T-cell (primary cell): Measurements from ENCODE around the gene GUCA1A. TPM values are rescaled to one million over a fixed set of nuclear protein-coding genes. Genes with fewer than 3 reads are reported as not detected.
A peak's percentile ranks its signal among the peaks of the same experiment; 100 is the strongest.

Experiments
- ATAC-seq, 4 experiments: fragments of 200-7000 bp in 3 of 4; fragments of 150-1000 bp in 1 of 4; cut with Tn5 transposase; replicated peaks in 1 of 4; 1 replicate in 3 of 4; 2 replicates in 1 of 4; pipeline ENCODE4 v1.10.0; 2021; ENCODE audit warnings: moderate library complexity in 3 of 4, mild to moderate bottlenecking in 2 of 4, moderate number of reproducible peaks in 1 of 4
- CTCF ChIA-PET, 2 donors: fragments of 300-600 bp; sonication (Branson Sonifier 250); formaldehyde crosslinking; loops; one replicate each; lab custom pipeline; 2022; ENCODE audit warnings: antibody characterized with exemption in 2 of 2; lab: Charles Lee
- POLR2A ChIA-PET, 2 donors: fragments of 300-600 bp; sonication (Branson Sonifier 250); formaldehyde crosslinking; loops; one replicate each; lab custom pipeline; 2022; ENCODE audit warnings: antibody characterized with exemption in 2 of 2; lab: Charles Lee
- DNase-seq, 35 experiments: peaks; one replicate each; pipeline versions ENCODE4 v3.0.0 to v3.0.0-alpha.2; 2013 to 2023
- H3K27ac ChIP-seq: one replicate; pipeline ENCODE4 v1.5.1; 2013; ENCODE audit warnings: low read length
- H3K27me3 ChIP-seq, 2 experiments: replicated peaks in 1 of 2; 1 replicate in 1 of 2; 2 replicates in 1 of 2; pipeline versions ENCODE4 v1.6.1 to v1.7.0; 2013; ENCODE audit warnings: low read length in 1 of 2, mixed read lengths in 1 of 2; ENCODE audit not compliant: control insufficient read depth in 2 of 2, insufficient read depth in 2 of 2; ENCODE audit errors: extremely low read depth in 1 of 2
- H3K36me3 ChIP-seq, 2 donors: 1 replicate in 1 of 2; 2 replicates in 1 of 2; pipeline versions ENCODE4 v1.6.1 to v1.7.0; 2013; ENCODE audit warnings: low read length in 1 of 2; ENCODE audit not compliant: control insufficient read depth in 2 of 2, insufficient read depth in 1 of 2; ENCODE audit errors: extremely low read depth in 1 of 2
- H3K4me1 ChIP-seq, 2 experiments: 1 replicate in 1 of 2; 2 replicates in 1 of 2; pipeline versions ENCODE4 v1.6.1 to v1.7.0; 2013; ENCODE audit warnings: low read length in 2 of 2, mixed read lengths in 1 of 2; ENCODE audit not compliant: insufficient read depth in 2 of 2, control insufficient read depth in 1 of 2; ENCODE audit errors: extremely low read depth in 1 of 2
- H3K4me3 ChIP-seq, 2 donors: 1 replicate in 1 of 2; 2 replicates in 1 of 2; pipeline versions ENCODE4 v1.5.1 to v1.7.0; 2013; ENCODE audit warnings: mild to moderate bottlenecking in 2 of 2, low read length in 1 of 2, moderate library complexity in 1 of 2; ENCODE audit not compliant: control insufficient read depth in 1 of 2; ENCODE audit errors: extremely low read depth in 1 of 2
- H3K9me3 ChIP-seq: 2 replicates; pipeline ENCODE4 v1.7.0; 2013
- H3K27ac Mint-ChIP-seq, 2 donors: one replicate each; pipeline ENCODE4 v1.8.0; 2020 to 2021; ENCODE audit warnings: mild to moderate bottlenecking in 2 of 2, mixed read lengths in 2 of 2
- H3K27me3 Mint-ChIP-seq, 2 donors: one replicate each; pipeline ENCODE4 v1.8.0; 2021 to 2022; ENCODE audit warnings: mixed read lengths in 2 of 2
- H3K36me3 Mint-ChIP-seq: one replicate; pipeline ENCODE4 v1.8.0; 2021; ENCODE audit warnings: mixed read lengths
- H3K4me1 Mint-ChIP-seq, 3 donors: one replicate each; pipeline ENCODE4 v1.8.0; 2020 to 2022; ENCODE audit warnings: mixed read lengths in 3 of 3, mild to moderate bottlenecking in 1 of 3
- H3K4me3 Mint-ChIP-seq, 3 donors: one replicate each; pipeline ENCODE4 v1.8.0; 2020 to 2022; ENCODE audit warnings: mild to moderate bottlenecking in 3 of 3, mixed read lengths in 3 of 3, moderate library complexity in 3 of 3
- H3K9me3 Mint-ChIP-seq, 3 donors: one replicate each; pipeline ENCODE4 v1.8.0; 2020 to 2022; ENCODE audit warnings: mixed read lengths in 3 of 3
- WGBS: methylation state at CpG from one replicate; pipeline ENCODE4 v1.1.5; 2013; ENCODE audit warnings: missing lambda C conversion rate; ENCODE audit not compliant: insufficient coverage; 5-methylcytosine and 5-hydroxymethylcytosine counted together
- total RNA-seq, 35 experiments: library from RNA in 6 of 35; stranded (reverse) in 6 of 35; fragments of 120-200 nt in 1 of 35; gene quantifications; one replicate each; pipeline versions ENCODE4 v1.2.1 to v1.2.4 and lab custom pipeline; 2013 to 2026

The GUCA1A gene
- total RNA-seq, 5 donors from 2014 or later (not counting 1 experiment from before 2014, with no cell fraction given), result not detected

DNA sequence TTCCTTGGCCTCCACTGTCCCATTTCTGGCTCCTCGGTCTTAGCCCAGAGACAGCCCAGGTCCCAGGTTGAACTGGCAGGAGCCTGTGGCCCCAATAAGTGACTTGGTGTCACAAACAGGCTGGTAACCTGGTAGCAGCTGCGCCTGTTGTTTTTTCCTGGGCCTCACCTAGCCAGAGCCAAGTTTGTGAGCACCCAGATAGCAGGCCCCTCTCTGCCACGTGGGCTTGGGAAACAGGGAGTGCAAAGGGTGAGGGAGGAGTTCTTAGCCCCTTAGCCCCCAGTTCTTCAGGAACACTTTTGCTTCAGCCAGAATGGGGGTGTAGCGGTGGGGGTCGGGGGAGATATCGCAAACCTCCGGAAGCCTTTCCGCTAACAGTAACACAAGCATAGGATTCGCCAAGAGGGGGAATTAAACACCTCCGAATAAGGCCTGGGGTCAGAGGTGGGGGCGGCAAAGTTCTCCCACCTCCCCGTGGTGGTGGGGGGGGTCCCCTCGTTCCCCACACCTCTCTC, 31.5 kb upstream of the GUCA1A start:
- CTCF ChIA-PET, result interaction anchor here in 1 of 2 donors (0.6 kb wide), 1 partner anchor 20 kb away, joined by 4 read pairs; no protein-coding TSS in a partner anchor
- no peaks in the 10 kb centered on the region for H3K36me3 Mint-ChIP-seq
- Histone ChIP-seq H3K4me1 (peaks cover 0 to 10% of the 10 kb centered on the region in 2 experiments), H3K9me3 (no peaks in the 10 kb centered on the region), H3K4me3 (no peak overlapping the region), H3K27me3 (peaks cover 3 to 63% of the 10 kb centered on the region in 2 experiments), H3K36me3 (no peaks in the 10 kb centered on the region), H3K27ac (no peak overlapping the region)
- H3K27ac Mint-ChIP-seq, result no peak overlapping the region
- peaks cover 30 to 36% of the 10 kb centered on the region in 2 donors for H3K27me3 Mint-ChIP-seq
- POLR2A ChIA-PET, result interaction anchor here in 1 of 2 donors (0.5 kb wide), 1 partner anchor 41 kb away, joined by 3 read pairs; no protein-coding TSS in a partner anchor
- ATAC-seq (no peak), DNase-seq (no peak)
- 74% methylated on average over 3 of the region's 13 CpGs for WGBS
- peak overlapping the region in 1 of 3 donors; percentile 34 for H3K4me3 Mint-ChIP-seq
- H3K4me1 Mint-ChIP-seq, result peaks cover 4 to 7% (median 5%) of the 10 kb centered on the region in 3 donors
- H3K9me3 Mint-ChIP-seq, result no peaks in the 10 kb centered on the region

DNA sequence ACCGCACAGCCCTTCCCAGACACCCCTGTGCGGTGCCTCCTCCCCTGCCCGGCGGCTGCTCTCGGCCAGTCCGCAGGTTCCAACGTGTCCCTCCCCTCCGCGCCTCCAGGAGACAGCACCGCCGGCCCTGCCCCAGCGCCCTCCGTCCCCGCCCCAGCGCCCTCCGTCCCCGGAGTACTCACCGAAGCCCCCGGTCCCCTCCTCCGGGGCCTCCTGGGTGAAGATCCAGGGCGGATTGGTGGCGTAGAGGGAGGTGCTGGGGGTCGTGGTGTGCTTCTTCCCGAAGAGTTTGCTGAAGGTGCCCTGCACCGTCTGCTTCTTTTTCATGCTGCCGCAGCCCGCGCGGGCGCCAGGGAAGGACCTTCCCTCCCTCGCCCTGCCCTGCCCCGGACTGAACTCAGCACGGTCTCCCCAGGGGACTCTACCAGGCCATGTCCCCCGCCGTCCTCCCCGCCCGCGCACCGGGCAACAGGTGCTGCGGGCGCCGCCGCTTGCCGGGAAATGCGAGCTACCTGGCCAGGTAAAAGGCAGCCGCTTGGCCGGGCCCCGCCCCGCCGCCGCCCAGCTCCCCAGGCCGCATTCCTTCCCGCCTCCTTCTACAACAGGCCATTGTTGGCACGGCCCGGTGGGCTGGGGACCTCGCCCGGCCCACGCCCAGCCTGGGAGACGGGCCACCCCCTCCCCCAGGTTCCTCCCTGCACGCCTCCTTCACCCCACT, 30.9 kb upstream of the GUCA1A start, which contains the start of gene C6orf132:
TSS of gene C6orf132 (minus strand) at position 503 of the 718 bp plus-strand sequence. CDS start at position 327, 176 bp downstream.
- H3K27ac Mint-ChIP-seq, result no peak within 1 kb of the TSS
- CTCF ChIA-PET, result no interaction called here

DNA sequence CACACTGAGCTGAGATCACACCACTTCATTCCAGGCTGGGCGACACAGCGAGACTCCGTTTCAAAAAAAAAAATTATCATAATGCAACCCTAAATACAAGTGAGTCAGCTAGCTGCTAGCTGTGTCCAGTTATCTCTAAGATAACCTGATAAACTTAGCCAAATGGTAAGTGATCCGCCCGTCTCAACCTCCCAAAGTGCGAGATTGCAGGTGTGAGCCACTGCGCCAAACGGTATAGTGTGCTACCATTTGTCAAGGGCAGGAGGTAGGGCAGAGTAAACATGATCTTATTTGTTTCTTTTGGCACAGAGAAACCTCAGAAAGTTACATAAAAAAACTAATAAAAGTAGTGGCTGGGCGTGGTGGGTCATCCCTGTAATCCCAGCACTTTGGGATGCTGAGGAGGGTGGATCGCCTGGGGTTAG, 26.0 kb upstream of the GUCA1A start:
- Mint-ChIP-seq H3K27me3 (peaks cover 19 to 22% of the 10 kb centered on the region in 2 donors), H3K4me1 (peaks cover 3 to 5% (median 4%) of the 10 kb centered on the region in 3 donors), H3K4me3 (no peak overlapping the region), H3K36me3 (no peaks in the 10 kb centered on the region), H3K9me3 (no peaks in the 10 kb centered on the region), H3K27ac (no peak overlapping the region)
- H3K27ac ChIP-seq, result no peak overlapping the region
- no peak for DNase-seq
- no peaks in the 10 kb centered on the region for H3K9me3 ChIP-seq
- H3K27me3 ChIP-seq, result peaks cover 3 to 35% of the 10 kb centered on the region in 2 experiments
- no peak for ATAC-seq
- 100% methylated on average over 4 of the region's 10 CpGs for WGBS
- peaks cover 0 to 7% of the 10 kb centered on the region in 2 experiments for H3K4me1 ChIP-seq
- no peak overlapping the region for H3K4me3 ChIP-seq
- ChIA-PET CTCF (no interaction called here), POLR2A (no interaction called here)
- no peaks in the 10 kb centered on the region for H3K36me3 ChIP-seq

More for the DNA sequence above, 30.9 kb upstream of the GUCA1A start, which contains the start of gene C6orf132:
- POLR2A ChIA-PET, result no interaction called here
- peak within 1 kb of the TSS in 1 of 2 donors; percentile 60 for H3K4me3 ChIP-seq
- DNase-seq (peak in 3 of 35 experiments; percentile 1 to 7 (median 4)), ATAC-seq (peak; percentile 23 to 31 (median 28))
- Mint-ChIP-seq H3K4me1 (peaks cover 3 to 5% (median 4%) of the 10 kb centered on the region in 3 donors), H3K9me3 (no peaks in the 10 kb centered on the region), H3K36me3 (no peaks in the 10 kb centered on the region), H3K27me3 (peaks cover 30 to 36% of the 10 kb centered on the region in 2 donors), H3K4me3 (peak within 1 kb of the TSS; percentile 55 to 64 (median 55))
- H3K4me1 ChIP-seq, result peaks cover 0 to 10% of the 10 kb centered on the region in 2 experiments
- H3K27me3 ChIP-seq, result peaks cover 3 to 60% of the 10 kb centered on the region in 2 experiments
- WGBS, result 4% methylated on average over 41 of the region's 60 CpGs
- H3K9me3 ChIP-seq, result no peaks in the 10 kb centered on the region
- no peaks in the 10 kb centered on the region for H3K36me3 ChIP-seq
- H3K27ac ChIP-seq, result no peak within 1 kb of the TSS

DNA sequence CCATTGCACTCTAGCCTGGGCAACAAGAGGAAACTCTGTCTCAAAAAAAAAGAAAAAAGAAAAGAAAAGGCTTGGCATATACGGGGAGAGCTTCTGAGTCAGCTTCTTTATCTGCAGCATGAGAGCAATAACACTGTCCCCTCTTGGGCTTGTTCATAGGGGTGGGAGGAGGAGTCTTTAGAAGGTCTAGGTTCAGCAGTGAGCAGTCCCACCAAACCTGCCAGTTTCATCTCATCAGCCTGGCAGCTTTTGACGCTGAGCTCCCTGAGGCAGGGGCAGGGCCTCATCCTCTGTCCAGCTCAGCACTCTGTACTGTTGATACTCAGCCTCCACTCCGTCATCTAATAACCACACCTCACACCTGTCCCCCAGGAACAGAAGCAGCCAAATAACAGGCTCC, 25.1 kb upstream of the GUCA1A start:
- Histone ChIP-seq H3K36me3 (no peaks in the 10 kb centered on the region), H3K4me3 (no peak overlapping the region), H3K9me3 (no peaks in the 10 kb centered on the region), H3K27me3 (peaks cover 3 to 26% of the 10 kb centered on the region in 2 experiments), H3K4me1 (no peaks in the 10 kb centered on the region), H3K27ac (no peak overlapping the region)
- no peaks in the 10 kb centered on the region for H3K4me1 Mint-ChIP-seq
- H3K4me3 Mint-ChIP-seq, result no peak overlapping the region
- no peaks in the 10 kb centered on the region for H3K36me3 Mint-ChIP-seq
- ATAC-seq (no peak), DNase-seq (no peak)
- ChIA-PET POLR2A (no interaction called here), CTCF (no interaction called here)
- H3K27ac Mint-ChIP-seq, result no peak overlapping the region
- 52% methylated on average over 3 of the region's 3 CpGs for whole genome bisulfite sequencing
- H3K9me3 Mint-ChIP-seq, result no peaks in the 10 kb centered on the region
- H3K27me3 Mint-ChIP-seq, result peaks cover 15 to 18% of the 10 kb centered on the region in 2 donors

DNA sequence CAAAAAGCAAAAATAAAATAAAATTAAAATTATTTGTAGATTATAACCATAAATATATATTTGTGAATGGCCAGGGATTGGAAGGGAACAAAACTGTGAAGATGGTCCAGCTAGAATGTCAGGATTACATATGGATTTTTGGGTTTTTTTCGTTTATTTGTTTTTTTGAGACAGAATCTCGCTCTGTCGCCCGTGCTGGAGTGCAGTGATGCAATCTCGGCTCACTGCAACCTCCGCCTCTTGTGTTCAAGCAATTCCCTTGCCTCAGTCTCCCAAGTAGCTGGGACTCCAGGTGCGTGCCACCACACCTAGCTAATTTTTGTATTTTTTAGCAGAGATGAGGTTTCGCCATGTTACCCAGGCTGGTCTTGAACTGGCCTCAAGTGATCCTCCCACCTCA, 22.9 kb upstream of the GUCA1A start:
- Mint-ChIP-seq H3K27ac (no peak overlapping the region), H3K36me3 (no peaks in the 10 kb centered on the region), H3K4me1 (no peaks in the 10 kb centered on the region), H3K27me3 (peaks cover 3% of the 10 kb centered on the region in 2 donors), H3K4me3 (no peak overlapping the region), H3K9me3 (no peaks in the 10 kb centered on the region)
- H3K27ac ChIP-seq, result no peak overlapping the region
- WGBS, result 73% methylated on average over 4 of the region's 8 CpGs
- H3K36me3 ChIP-seq, result no peaks in the 10 kb centered on the region
- DNase-seq, result no peak
- no peak overlapping the region for H3K4me3 ChIP-seq
- ChIA-PET CTCF (no interaction called here), POLR2A (no interaction called here)
- H3K27me3 ChIP-seq, result peaks cover 0 to 15% of the 10 kb centered on the region in 2 experiments
- no peak for ATAC-seq
- H3K9me3 ChIP-seq, result no peaks in the 10 kb centered on the region
- no peaks in the 10 kb centered on the region for H3K4me1 ChIP-seq

DNA sequence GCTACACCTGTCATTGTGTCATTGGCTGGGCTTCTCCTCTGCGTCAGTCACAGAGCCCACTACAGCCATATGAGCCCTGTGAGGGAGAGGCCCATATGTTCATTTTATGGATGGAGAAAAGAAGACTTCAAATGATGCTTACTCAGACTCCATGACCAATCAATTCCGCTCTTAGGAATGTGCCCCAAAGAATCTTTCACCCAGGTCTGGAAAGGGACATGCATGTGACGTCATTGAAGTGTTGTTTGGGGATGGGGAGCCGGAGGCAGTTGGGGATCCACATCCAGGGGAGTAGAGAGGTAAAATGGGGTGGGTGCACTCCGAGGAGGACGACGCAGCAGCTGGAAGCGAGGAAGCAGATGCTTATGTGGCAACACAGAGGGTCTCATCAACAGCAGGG, 21.1 kb upstream of the GUCA1A start:
- H3K4me1 Mint-ChIP-seq, result no peaks in the 10 kb centered on the region
- no peak overlapping the region for H3K4me3 ChIP-seq
- H3K9me3 ChIP-seq, result no peaks in the 10 kb centered on the region
- H3K27ac Mint-ChIP-seq, result no peak overlapping the region
- no peaks in the 10 kb centered on the region for H3K36me3 ChIP-seq
- H3K27me3 ChIP-seq, result peaks cover 0 to 7% of the 10 kb centered on the region in 2 experiments
- DNase-seq (no peak), ATAC-seq (no peak)
- H3K36me3 Mint-ChIP-seq, result no peaks in the 10 kb centered on the region
- H3K27ac ChIP-seq, result no peak overlapping the region
- no CpG with 5 or more reads among the region's 8 CpGs for WGBS
- H3K27me3 Mint-ChIP-seq, result no peaks in the 10 kb centered on the region
- H3K9me3 Mint-ChIP-seq, result no peaks in the 10 kb centered on the region
- POLR2A ChIA-PET, result interaction anchor here in 1 of 2 donors (0.7 kb wide), 1 partner anchor 43 kb away, joined by 3 read pairs; no protein-coding TSS in a partner anchor
- no peaks in the 10 kb centered on the region for H3K4me1 ChIP-seq
- no peak overlapping the region for H3K4me3 Mint-ChIP-seq
- CTCF ChIA-PET, result interaction anchor here in 1 of 2 donors (0.7 kb wide), 1 partner anchor 822 kb away, joined by 3 read pairs; no protein-coding TSS in a partner anchor
